Panc1 (cell line): ENCODE data around the gene RXFP3. TPM values are rescaled to one million over a fixed set of nuclear protein-coding genes. Genes with fewer than 3 reads are reported as not detected.

ENCODE experiments used
- ATAC-seq: fragments of 200-7000 bp; cut with Tn5 transposase; 2 replicates; pipeline ENCODE4 v1.9.1; 2020; ENCODE audit warnings: mild to moderate bottlenecking, moderate library complexity
- BruUV-seq: library from RNA; stranded (reverse); fragments of 400-500 nt; replicated peaks from 2 replicates; lab custom pipeline; 2021; lab: Mats Ljungman, UMichigan
- CTCF ChIA-PET: fragments of 300-600 bp; sonication (Branson Sonifier 250); formaldehyde crosslinking; loops from one replicate; lab custom pipeline; 2022; ENCODE audit warnings: antibody characterized with exemption; lab: Charles Lee
- POLR2A ChIA-PET: fragments of 300-600 bp; sonication (Branson Sonifier 250); formaldehyde crosslinking; loops from one replicate; lab custom pipeline; 2022; ENCODE audit warnings: antibody characterized with exemption; lab: Charles Lee
- DNase-seq: peaks from one replicate; pipeline ENCODE4 v3.0.0-alpha.2; 2010; ENCODE audit warnings: low read depth, low spot score
- H3K27ac ChIP-seq: 2 replicates; pipeline ENCODE4 v1.5.1; 2011; ENCODE audit warnings: mild to moderate bottlenecking, low read length, inconsistent platforms
- H3K27me3 ChIP-seq: fragments of 200-500 bp; sonication (Bioruptor generic); 2 replicates; pipeline ENCODE4 v1.6.0; 2014; ENCODE audit warnings: low read length, inconsistent platforms; ENCODE audit not compliant: control insufficient read depth, insufficient read depth
- H3K36me3 ChIP-seq: fragments of 200-500 bp; sonication (Bioruptor generic); 2 replicates; pipeline ENCODE4 v1.5.1; 2014; ENCODE audit warnings: inconsistent platforms, mild to moderate bottlenecking, low read length, moderate library complexity; ENCODE audit not compliant: control insufficient read depth, insufficient read depth
- H3K4me1 ChIP-seq: 2 replicates; pipeline ENCODE4 v1.5.1; 2011; ENCODE audit warnings: inconsistent platforms, mild to moderate bottlenecking, low read length, moderate library complexity; ENCODE audit not compliant: control insufficient read depth, insufficient read depth
- H3K4me3 ChIP-seq, 2 experiments: 2 replicates each; pipeline ENCODE4 v1.5.1; 2011 to 2012; ENCODE audit warnings: low read depth in 2 of 2, low read length in 2 of 2, mild to moderate bottlenecking in 2 of 2, inconsistent platforms in 1 of 2, moderate library complexity in 1 of 2
- H3K9me3 ChIP-seq: fragments of 200-500 bp; sonication (Bioruptor generic); 2 replicates; pipeline ENCODE4 v1.5.1; 2014; ENCODE audit warnings: low read depth, mild to moderate bottlenecking, inconsistent platforms, low read length, moderate library complexity; ENCODE audit not compliant: control insufficient read depth, insufficient read depth
- CTCF ChIP-seq: fragments of 450-650 bp; IDR thresholded peaks from 2 replicates; pipeline ENCODE4 v1.5.1; 2017; ENCODE audit warnings: mild to moderate bottlenecking
- POLR2AphosphoS5 ChIP-seq: IDR thresholded peaks from 2 replicates; pipeline ENCODE4 v1.6.1; 2012; ENCODE audit warnings: mild to moderate bottlenecking, low read depth, low read length, moderate library complexity
- REST ChIP-seq, 2 experiments: IDR thresholded peaks; 2 replicates each; pipeline ENCODE4 v1.6.1; 2011 to 2012; ENCODE audit warnings: low read depth in 2 of 2, control low read depth in 1 of 2, low read length in 1 of 2, mild to moderate bottlenecking in 1 of 2, moderate library complexity in 1 of 2; ENCODE audit not compliant: insufficient read depth in 1 of 2
- SIN3A ChIP-seq: IDR thresholded peaks from 2 replicates; pipeline ENCODE4 v1.6.1; 2012; ENCODE audit warnings: low read depth, mild to moderate bottlenecking, low read length, moderate library complexity, borderline replicate concordance; ENCODE audit not compliant: insufficient read depth
- TCF7L2 ChIP-seq: IDR thresholded peaks from 2 replicates; pipeline ENCODE4 v1.6.1; 2011; ENCODE audit warnings: mild to moderate bottlenecking, low read depth, low read length, inconsistent platforms
- in situ Hi-C: cut with HindIII; loops from 2 replicates; pipeline ENCODE4 v1.10.0; 2016; ENCODE audit warnings: low sequenced_read_pairs, low pct_unique_long_range_greater_than_20kb
- intact Hi-C: fragments of 100-400 bp; cut with micrococcal nuclease; formaldehyde crosslinking; loops from one replicate; pipeline ENCODE4 v1.10.0; 2022; ENCODE audit not compliant: unreplicated experiment
- total RNA-seq: library from RNA; stranded (reverse); gene quantifications from one replicate; pipeline ENCODE4 v1.2.1, GENCODE V29; 2021; ENCODE audit not compliant: unreplicated experiment

Gene RXFP3
- total RNA-seq, 1 experiment from 2014 or later: not detected

DNA sequence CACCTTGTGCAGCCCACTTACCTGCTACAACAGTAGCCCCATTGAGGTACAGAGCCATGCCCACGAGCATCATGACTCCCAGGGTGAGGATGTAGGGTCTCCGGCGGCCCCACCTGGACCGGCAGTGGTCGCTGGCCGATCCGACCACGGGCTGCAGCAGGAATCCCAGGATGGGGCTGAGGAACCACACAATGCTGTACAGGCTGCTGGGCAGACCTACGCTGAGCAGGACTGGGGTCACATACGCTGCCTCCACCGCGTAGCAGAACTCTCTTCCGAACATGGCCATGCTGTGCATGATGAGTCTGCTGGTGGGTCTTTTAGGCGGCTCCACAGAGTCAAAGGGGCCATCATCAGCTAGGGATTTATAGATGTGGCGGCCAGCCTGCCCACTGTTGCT lies 48.0 kb downstream of the RXFP3 start:
- H3K4me3 ChIP-seq: no peak overlapping the region
- DNase-seq (no peak), ATAC-seq (no peak)
- H3K36me3 ChIP-seq: no peaks in the 10 kb centered on the region
- no peak for TF ChIP-seq TCF7L2
- TF ChIP-seq POLR2AphosphoS5: no peak
- no peak for TF ChIP-seq CTCF
- TF ChIP-seq SIN3A: no peak
- no peak for TF ChIP-seq REST (IDR thresholded peaks at IDR 0.05; ENCODE audit: insufficient read depth in 1 of 2, low read depth in 2 of 2, low read length in 1 of 2)
- BruUV-seq: no TSS peak
- in situ Hi-C loops: no loop called here
- H3K4me1 ChIP-seq: no peaks in the 10 kb centered on the region
- CTCF ChIA-PET: no interaction called here
- H3K9me3 ChIP-seq: no peaks in the 10 kb centered on the region
- H3K27ac ChIP-seq: no peak overlapping the region
- POLR2A ChIA-PET: no interaction called here
- H3K27me3 ChIP-seq: no peaks in the 10 kb centered on the region
- intact Hi-C loops: no loop called here

GRCh38 chr5:33984671-33985124 lies 48.5 kb downstream of the RXFP3 start, which contains the start of gene SLC45A2:
Gene SLC45A2, minus strand, starts transcription at chr5:33984693. Its CDS starts 110 bp downstream, at chr5:33984583.
- in situ Hi-C loops (no loop called here), intact Hi-C loops (no loop called here)
- ATAC-seq: no peak
- no peak for DNase-seq
- Histone ChIP-seq H3K9me3 (no peaks in the 10 kb centered on the region), H3K4me3 (no peak within 1 kb of the TSS), H3K27ac (no peak within 1 kb of the TSS), H3K27me3 (no peaks in the 10 kb centered on the region), H3K4me1 (no peaks in the 10 kb centered on the region), H3K36me3 (no peaks in the 10 kb centered on the region)
- TF ChIP-seq POLR2AphosphoS5 (no peak), SIN3A (no peak), REST (IDR thresholded peaks at IDR 0.05; ENCODE audit: insufficient read depth in 1 of 2, low read depth in 2 of 2, low read length in 1 of 2) (no peak), TCF7L2 (no peak), CTCF (no peak)
- no TSS peak for BruUV-seq
- ChIA-PET POLR2A (no interaction called here), CTCF (no interaction called here)
